SK-N-SH (cell line): ENCODE data around the gene ZNF335.

Experiments
- EZH2phosphoT487 ChIP-seq: fragments of 200-600 bp; sonication (generic); IDR thresholded peaks from 2 replicates; pipeline ENCODE4 v1.6.1; 2017; ENCODE audit warnings: low read depth, mixed run types, mild to moderate bottlenecking, antibody characterized with exemption, moderate library complexity, borderline replicate concordance
- MEF2A ChIP-seq: IDR thresholded peaks from 2 replicates; pipeline ENCODE4 v1.4.0; 2012; ENCODE audit warnings: low read depth, borderline replicate concordance
- POLR2AphosphoS5 ChIP-seq: IDR thresholded peaks from 2 replicates; pipeline ENCODE4 v1.6.1; 2012; ENCODE audit warnings: low read depth, low read length
- RAD21 ChIP-seq: IDR thresholded peaks from 2 replicates; pipeline ENCODE4 v1.6.1; 2012; ENCODE audit warnings: mild to moderate bottlenecking, low read length
- RFX5 ChIP-seq: IDR thresholded peaks from 2 replicates; pipeline ENCODE4 v1.6.1; 2012; ENCODE audit warnings: mild to moderate bottlenecking, improper control_type of control experiment, low read length
- TAF1 ChIP-seq: IDR thresholded peaks from 2 replicates; pipeline ENCODE4 v1.6.1; 2012; ENCODE audit warnings: low read depth, mild to moderate bottlenecking, low read length, moderate library complexity, borderline replicate concordance
- YY1 ChIP-seq: IDR thresholded peaks from 2 replicates; pipeline ENCODE4 v1.4.0; 2012; ENCODE audit warnings: low read depth, mild to moderate bottlenecking
- TF ChIP-seq, protein P1 (sequence below): fragments of 200-600 bp; sonication (generic); IDR thresholded peaks from 2 replicates; pipeline ENCODE4 v1.6.1; 2017; ENCODE audit warnings: antibody characterized with exemption, mild to moderate bottlenecking, moderate library complexity
- TF ChIP-seq, protein P2 (sequence below): IDR thresholded peaks from 2 replicates; pipeline ENCODE4 v1.4.0; 2012; ENCODE audit warnings: low read depth
- TF ChIP-seq, protein P3 (sequence below): fragments of 150-350 bp; IDR thresholded peaks from 2 replicates; pipeline ENCODE4 v1.6.1; 2017; ENCODE audit warnings: antibody characterized with exemption, low read length, low read depth, borderline replicate concordance

DNA sequence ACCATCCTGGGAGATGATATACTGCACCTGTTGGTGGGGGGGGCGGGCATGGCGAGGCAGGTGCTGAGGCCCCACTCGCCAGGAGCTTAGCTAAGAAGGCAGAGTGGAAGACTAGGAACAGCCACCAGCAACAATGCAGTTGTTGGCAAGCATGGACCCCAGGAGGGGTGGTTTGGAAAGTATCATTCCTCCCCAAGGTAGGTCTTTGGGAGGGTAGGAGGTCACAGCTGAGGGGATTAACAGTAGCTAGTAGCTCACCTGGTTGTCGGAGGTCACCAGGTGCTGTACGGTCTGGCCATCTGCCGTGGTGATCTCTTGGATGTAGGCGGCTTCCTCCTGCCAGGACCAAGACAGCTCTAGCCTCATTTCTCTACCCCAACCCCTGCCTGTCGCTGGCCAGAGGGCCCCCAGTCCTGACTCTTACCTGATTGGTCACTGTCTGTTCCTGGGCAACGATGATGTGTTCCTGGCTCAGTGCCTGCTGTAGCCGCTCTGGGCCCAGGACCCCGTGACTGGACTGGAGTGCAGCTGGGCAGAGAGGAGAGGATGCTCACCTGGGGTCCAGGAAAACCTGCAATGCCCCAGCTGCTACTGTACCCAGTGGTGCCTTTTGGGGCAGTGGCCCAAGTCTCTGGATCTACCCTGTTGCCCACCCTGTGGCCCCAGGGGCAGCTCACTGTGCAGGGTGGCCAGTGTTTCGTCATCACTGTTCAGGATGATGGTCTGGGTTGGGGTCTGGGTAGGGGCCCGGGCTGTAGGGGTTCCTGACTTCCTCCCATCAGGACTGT is 22.3 kb downstream of the ZNF335 start:
- TF ChIP-seq POLR2AphosphoS5 (peak; percentile 15), YY1 (no peak), RAD21 (no peak), EZH2phosphoT487 (no peak), MEF2A (no peak), TAF1 (no peak), RFX5 (no peak)
- TF ChIP-seq, protein P1, sequence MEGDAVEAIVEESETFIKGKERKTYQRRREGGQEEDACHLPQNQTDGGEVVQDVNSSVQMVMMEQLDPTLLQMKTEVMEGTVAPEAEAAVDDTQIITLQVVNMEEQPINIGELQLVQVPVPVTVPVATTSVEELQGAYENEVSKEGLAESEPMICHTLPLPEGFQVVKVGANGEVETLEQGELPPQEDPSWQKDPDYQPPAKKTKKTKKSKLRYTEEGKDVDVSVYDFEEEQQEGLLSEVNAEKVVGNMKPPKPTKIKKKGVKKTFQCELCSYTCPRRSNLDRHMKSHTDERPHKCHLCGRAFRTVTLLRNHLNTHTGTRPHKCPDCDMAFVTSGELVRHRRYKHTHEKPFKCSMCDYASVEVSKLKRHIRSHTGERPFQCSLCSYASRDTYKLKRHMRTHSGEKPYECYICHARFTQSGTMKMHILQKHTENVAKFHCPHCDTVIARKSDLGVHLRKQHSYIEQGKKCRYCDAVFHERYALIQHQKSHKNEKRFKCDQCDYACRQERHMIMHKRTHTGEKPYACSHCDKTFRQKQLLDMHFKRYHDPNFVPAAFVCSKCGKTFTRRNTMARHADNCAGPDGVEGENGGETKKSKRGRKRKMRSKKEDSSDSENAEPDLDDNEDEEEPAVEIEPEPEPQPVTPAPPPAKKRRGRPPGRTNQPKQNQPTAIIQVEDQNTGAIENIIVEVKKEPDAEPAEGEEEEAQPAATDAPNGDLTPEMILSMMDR: no peak
- TF ChIP-seq, protein P2, sequence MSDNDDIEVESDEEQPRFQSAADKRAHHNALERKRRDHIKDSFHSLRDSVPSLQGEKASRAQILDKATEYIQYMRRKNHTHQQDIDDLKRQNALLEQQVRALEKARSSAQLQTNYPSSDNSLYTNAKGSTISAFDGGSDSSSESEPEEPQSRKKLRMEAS: no peak
- TF ChIP-seq, protein P3, sequence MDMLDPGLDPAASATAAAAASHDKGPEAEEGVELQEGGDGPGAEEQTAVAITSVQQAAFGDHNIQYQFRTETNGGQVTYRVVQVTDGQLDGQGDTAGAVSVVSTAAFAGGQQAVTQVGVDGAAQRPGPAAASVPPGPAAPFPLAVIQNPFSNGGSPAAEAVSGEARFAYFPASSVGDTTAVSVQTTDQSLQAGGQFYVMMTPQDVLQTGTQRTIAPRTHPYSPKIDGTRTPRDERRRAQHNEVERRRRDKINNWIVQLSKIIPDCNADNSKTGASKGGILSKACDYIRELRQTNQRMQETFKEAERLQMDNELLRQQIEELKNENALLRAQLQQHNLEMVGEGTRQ: no peak
